HG02981 (cell line): ENCODE data around the gene ATXN7.

Experiments
- ATAC-seq: cut with Tn5 transposase; IDR thresholded peaks from one replicate; pipeline ENCODE4 v1.9.1; 2021; ENCODE audit warnings: mild to moderate bottlenecking, moderate library complexity; ENCODE audit not compliant: unreplicated experiment

Gene ATXN7

DNA sequence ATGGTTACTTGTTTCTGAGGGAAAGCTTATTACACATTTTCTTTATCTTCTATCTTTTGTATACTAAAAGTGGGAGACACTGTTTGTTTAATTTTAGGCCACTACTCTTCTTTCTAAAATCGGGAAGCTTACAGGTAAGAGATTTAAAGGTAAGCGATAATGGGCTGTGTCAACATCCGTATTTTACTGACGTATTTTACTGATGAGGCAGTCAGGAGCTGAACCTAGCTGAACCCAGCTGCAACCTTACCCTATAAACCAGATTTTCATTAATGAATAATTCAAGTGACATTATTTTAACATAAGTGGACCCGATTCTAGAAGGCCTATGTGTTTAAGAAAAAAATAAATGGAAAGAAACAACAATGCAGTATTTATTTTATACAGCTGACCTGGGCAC, 146.5 kb downstream of the ATXN7 start:
- no peak for ATAC-seq

DNA sequence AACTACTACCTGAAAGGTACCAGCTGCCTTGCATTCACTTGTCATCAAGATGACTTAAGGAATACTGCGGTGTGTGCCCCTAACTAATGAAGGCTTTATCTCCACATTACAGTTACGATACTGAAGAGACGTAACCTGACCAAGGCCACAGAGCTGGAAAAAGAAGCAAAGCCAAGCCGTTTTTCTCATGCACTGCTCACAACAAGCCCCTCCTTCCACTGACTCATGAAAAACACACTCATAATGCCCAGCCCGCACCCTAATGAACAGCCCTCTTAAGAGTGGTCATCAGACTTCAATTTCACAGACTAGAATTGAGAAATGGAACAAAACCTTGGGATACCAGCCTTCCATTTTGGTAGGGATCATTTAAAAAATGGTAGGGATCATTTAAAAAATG, 148.0 kb downstream of the ATXN7 start:
- ATAC-seq = no peak

DNA sequence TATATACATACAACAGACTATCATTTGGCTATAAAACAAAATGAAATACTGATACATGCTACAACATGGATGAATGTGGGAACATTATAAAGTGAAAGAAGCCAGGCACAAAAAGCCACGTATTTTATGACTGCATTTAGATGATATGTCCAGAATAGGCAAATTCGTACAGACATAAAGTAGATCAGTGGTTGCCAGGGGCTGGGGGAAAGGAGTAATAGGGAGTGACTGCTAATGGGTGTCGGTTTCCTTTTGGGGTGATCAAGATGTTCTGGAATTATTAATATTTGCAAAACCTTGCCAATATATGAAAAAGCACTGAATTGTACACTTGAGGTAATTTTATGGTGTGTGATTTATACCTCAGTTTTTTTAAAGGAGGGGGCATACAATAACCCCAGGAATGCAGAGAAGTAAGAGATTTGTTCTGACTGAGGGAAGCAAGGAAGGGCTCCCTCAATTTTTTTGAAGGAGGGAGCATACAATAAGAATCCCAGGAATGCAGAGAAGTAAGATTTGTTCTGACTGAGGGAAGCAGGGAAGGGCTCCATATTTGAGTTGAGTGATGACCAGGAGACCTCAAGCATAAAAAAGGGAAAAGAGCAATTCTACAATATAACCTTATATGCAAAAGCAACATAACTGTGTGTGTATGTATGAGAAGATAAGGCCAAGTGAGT, 153.4 kb downstream of the ATXN7 start:
- ATAC-seq = no peak

DNA sequence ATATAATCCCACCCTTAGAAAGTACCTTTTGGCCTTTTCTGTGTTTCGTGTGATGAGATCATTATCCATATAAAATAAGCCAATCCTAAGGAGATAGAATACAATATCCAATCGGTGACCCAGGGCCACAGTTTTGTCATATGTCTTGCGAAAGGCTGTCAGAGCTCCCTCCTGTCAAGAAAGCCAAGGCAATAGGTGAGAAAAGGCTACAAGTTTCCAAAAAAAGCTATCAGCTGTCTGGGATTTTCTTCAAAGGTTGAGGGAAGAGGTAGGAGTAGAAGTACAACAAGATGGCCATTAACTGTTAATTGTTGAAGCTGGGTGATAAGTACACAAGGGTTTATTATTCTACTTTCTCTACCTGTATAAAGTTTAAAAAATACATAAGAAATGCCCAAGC, 155.6 kb downstream of the ATXN7 start:
- ATAC-seq = no peak

DNA sequence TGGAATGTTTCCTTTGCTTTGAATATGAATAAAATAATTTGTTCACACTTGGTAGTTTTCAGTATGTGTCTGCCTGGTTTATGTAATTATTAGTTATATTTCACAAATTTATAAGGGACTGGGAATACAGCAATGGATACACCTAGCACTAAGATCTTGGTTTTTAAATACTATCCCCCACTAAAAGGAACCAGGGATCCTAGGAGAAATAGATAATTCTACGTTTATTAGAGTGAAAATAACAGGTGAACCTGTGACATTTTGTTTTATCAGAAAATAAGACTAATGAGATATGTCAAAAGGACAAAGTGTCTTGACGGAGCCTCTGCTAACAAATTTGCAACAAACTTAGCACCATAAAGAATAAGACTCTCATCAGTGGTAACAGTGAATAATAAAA, 156.2 kb downstream of the ATXN7 start:
- ATAC-seq = no peak

DNA sequence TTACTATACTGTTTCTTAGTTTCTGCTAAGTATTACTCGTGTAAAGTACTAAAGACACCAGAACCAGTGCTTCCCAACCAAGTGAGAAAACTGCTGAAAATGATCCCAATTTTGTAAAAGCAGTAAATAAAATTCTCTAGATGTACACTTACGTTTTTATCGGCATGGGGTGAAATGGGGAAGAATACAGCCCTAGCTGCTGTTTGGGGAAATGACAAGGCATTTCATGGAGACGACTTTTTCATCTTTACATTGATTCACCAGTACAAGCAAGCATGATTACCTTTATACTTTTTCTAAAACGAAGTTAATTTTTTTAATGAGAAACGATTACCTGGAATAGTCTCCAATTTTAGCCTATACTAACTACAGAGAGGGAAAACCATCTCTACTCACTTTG, 158.3 kb downstream of the ATXN7 start:
- ATAC-seq = no peak

DNA sequence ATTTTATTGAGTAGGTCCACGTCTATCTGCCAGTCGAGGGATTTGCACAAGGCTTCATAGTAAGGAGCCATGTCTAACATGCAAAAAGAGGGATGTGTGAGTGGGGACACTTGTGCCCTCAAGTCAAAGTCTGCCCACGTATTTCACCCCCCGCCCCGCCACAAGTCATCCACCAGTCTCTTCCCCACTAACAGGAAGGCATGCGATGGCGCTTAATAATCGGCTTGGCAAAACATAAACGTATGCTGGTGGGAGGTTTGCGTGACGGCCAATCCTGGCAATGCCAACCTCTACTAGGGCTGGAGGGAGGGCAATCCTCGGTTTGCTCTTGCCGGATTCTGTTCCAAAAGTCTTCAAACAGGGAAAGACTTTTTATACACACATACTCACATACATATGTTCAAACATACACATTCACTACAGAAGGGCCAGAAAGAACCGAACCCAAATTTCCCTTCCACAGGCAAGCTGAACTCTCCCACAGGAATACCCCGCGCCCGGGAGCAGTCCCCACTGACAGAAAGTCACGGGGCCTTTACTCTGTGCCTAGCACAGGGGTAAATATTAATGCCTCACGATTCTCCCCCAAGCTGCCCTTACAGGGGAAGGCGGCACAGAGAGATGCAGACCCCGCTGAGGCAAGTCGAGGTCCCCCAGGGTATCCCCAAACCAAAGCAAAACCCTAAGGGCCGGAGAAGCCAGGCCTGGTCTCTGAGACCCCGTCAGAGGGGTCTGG, 159.0 kb downstream of the ATXN7 start:
- ATAC-seq = no peak

DNA sequence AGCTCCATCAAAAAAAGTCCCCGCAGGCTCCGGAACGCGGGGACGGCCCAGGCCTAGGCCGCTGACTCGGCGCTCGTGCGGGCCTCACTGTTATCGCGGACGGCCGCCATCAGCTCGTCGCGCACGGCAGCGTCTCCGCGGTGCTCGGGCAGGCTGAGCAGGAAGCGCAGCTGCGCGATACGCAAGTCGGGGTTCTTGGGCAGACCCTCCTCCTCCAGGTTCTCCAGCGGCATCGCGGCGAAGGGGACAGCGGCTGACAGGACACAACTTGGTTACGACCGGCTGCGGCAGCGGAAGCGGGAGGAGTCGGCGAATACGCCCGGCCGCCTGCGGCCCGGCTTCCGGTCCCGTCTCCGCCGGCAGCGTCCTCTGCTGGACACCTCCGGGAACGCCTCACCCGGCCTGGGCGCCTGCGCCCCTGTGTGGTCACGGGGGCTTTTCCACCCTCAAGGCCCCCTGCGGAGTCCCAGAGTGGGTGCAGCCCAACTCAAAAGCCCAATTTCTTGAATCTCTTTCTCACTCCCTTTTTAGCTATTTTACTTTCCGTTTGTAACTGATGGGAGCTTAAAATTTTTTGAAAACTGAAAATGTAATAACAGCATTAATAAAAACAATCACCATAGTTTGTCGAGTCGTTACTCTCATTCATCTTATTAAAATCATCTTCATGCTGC, 159.7 kb downstream of the ATXN7 start, which contains the start of gene PSMD6:
PSMD6 (minus strand) TSS at position 308 of the 674 bp plus-strand sequence; CDS start at position 233, 75 bp downstream.
- ATAC-seq = peak; percentile 95

DNA sequence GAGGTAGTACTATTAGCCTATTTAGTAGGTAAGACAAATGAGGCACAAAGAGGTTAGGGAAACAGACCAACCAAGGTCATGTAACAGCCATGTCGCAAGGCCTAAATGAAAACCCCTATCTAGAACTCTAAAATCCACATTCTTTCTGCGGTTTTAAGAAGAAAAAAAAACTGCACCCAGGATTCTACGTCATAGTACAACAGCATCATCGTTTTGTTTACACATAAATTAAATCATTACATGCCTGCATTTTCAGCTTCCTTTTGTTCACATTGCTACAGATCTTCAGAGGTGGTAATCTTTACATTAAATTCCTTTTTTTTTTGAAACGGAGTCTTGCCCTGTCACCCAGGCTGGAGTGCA, 160.2 kb downstream of the ATXN7 start:
- no peak for ATAC-seq

DNA sequence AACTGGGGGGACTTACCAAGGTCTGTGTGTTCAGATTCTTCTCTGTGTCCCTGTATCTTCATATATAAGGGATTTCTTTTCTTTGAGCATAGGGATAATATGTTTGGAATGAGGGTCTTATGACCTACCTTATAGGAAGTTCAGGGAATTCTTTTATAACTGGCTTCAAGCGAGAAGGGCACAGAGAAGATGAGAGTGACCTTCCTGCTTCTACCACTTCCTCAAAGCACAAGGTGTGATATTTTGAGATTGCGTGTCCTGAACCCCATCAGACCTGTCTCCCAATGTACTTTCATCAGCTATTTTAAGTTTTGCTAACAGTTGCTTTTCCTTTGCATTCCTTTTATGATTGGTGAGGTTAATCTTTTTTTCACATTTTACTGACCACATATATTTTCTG, 162.7 kb downstream of the ATXN7 start:
- ATAC-seq = no peak

DNA sequence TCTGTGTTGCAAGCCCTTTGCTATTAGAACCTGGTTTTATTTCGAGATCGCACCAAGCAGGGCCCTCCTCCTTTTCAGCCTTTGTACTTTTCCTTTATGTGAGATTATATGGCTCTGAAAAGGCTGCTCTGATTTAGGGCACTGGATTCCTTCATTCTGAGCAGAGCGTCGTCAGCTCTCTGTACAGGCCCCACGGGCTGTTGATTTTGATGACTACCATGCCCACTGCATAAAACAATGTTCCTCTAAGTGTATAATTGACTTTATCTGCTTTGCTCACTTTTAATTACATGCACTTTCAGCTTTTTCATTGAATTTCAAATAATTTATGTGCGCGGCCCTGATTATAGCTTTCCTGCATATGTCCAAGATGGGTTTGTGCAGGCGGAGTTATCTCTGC, 164.0 kb downstream of the ATXN7 start:
- no peak for ATAC-seq

DNA sequence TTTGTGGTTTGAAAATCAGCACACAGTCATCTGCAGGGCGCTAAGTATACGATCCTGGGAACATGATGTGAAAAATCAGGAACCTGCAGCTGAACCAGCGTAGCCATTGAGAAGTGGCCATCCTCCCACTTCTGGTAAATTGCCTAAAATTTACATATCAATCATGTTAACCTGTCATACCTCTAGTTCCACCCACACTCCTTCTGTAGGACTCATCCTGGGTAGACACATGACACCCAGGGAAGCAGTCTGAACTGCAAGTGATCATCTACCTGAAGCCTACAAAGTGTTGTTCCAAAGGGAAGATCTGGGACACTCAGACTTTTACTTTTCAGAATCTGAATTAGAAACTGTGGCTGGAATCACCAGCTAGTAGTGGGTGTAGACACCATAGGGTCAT, 165.1 kb downstream of the ATXN7 start:
- ATAC-seq = no peak

DNA sequence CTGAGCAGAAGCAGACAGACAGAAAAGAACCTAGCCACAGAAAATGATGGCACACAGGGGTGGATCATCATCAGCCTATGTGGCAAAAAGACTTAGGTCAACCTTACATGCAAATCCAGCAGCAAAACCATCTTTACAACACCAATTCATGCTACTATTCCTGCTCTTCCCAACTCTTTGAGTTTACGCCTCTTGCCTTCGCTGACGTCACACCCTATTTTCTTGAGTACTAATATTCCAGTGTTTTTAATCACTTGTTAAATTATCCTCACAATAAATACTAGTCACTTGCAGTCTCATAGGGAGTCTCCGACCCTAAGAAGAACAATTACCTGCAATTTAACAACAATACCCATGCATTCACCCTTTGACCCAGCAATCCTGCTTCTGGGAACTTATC, 165.6 kb downstream of the ATXN7 start:
- ATAC-seq = no peak

DNA sequence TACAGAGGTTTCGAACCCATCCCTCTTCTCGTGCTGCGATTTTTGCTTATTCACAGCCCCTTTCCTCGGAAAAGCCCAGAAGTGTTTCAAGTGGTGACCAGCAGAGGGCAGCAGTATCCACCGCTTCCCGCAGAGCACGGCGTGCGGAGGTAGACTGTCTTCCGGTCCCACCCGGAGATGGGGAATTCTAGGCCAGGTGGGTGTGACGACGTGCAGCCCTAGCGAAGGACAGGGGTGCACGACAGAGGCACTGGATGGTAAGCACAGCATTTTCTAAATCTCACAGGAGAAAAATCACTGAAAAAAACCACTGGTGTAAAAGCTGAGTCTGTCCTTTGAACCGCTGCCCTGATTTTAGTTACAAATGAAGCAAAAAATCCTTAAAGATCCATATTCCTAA, 167.1 kb downstream of the ATXN7 start:
- peak; percentile 89 for ATAC-seq

DNA sequence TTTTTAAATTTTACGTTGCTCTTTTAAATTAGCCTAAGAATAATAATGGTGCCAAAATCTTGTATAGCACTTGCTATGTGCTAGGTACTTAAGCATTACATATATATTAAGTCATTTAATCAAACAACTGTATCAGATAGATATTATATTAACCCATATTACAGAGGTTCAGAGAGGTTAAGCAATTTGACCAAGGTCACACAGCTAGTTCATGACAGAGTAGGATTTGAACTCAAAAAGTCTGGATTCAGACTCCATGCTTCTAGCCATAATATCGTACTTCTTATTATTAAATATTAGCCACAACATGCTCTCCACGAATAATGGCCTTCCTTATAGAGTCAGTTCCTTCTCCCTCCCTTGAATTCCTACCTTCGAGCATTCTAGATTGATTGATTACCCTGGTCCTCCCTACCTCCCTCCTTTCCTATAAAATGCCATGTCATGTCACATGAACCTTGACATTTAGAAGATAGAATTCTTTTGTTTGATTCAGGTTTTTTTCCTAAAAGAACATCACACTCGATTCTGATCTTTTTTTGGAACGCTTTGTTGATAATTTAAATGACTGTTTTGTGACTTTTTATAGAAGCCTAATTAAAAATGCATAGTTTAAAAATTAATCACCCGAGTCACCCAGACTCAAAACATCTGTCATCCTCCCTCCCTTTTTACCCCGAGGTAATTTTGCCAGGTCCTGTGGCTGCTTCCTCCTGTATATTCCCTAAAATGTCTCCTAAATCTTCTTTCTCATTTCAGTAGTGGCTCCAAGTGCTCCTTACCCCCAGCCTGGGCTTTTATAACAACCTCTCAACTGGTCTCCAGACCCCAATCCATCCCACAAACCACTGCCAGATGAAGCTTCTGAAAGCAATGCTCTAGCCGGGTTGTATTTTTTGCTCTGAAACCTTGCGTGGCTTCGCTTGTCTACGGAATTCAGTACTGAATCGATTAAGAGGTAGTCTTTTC, 168.2 kb downstream of the ATXN7 start:
- ATAC-seq = no peak

DNA sequence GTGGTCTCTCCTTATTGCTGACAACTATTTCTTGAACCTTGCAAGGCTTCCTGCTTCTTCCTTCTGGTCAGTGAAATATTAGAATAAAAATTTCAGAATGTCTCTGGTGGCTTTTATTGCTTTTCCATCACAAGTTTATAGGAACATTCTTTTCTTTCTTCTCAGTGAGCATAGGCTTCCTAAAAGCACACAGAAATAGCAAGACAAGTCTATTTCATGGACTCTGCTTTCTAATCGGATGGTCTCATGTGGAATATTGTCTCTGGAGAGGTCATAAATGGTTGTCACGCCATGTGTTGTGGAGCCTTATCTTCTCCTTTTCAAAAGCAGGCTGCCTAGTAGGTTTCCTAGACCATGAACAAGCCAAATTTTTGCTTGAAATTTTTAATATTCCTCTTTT, 169.4 kb downstream of the ATXN7 start:
- ATAC-seq = no peak

DNA sequence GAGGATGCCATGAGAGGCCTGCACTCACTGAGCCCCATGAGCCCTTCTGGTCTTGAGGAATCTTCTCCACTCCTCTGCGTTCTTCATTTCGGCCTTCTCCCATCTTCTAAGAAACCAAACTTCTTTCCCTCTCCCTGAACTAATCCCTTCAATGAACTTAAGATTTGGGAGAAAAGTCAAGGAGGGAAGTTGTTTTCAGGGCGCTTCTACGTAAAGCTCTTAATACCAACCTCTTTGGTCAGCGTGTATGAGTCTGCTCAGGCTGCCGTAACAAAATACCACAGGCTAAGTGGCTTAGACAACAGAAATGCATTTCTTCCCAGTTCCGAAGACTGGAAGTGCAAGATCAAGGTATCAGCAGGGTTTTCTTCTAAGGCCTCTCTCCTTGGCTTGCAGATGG, 173.4 kb downstream of the ATXN7 start:
- no peak for ATAC-seq

DNA sequence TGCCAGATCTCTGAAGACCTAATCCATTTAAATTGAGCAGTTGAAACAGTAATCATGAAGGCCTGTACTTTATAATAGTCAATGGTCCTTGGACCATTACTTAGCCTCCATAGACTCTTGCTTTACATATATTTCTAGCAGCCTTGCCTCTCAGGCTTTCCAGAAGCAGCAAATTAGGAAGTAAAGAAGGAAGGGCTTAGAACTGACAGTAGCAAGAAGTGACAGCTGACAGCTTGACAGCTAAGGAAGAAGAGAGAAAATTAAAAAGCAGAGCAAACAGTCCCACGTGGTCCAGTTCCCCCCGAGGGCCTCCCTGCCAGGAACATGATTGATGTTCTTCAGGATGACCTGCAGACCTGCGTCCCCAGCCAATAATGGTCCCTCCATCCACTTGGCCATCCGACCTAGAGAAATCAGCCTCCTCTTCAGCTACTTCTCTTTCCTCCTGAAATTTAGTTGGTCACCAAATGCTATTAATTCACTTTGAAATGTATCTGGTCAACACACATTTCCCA, 174.6 kb downstream of the ATXN7 start:
- no peak for ATAC-seq

DNA sequence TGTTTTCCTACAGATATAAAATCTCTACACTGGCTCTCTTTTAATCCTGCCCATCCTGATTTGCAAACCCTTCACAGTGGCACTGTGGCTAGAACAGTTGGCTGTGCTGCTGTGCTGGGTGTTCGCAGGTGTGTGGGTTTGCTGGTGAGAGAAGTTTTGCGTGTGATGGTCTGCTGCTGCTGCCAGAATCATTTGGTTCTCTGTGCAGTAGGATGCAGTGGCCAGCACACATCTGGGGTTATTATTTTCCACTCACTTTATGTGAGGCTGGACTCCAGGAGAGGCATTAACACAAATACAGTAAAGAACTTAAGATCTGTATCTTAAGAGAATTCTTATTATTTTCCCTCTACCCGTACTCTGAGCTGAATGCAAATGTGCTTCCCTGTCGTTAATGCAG, 175.7 kb downstream of the ATXN7 start:
- no peak for ATAC-seq

DNA sequence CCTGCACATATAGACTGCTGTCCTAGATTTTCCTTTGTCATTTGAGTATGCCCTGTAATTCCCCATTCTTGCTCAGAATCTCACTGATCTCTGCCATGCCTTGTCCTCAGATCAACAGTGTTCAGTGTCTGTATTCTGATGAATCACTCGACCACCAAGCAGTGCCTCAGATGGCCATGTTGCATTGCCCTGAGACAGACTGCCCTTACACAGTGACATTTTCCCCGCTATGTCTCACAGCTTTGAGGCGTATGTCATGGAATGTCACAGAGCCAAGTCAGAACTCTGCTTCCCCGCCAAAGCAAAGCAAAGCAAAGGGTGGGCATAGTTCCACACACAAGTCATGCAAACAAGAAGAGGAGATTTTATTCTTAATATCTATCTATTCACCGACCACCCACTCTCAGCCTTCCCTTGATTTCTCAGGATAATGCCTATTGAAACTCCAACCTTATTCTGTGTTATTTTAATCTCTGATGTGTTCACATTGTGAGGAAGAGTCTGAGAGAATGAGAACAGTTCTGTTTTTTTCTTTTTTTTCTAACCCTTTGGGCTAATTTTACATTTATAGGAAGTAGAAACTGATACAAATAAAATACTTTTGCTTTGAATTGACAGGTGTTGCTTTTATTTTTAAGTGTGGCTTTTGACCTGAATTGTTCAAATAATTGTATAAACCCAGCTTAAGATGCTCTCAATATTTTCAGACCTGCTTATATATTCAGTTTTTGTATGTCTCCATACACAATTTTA, 176.5 kb downstream of the ATXN7 start:
- ATAC-seq = no peak
